ENCODE measurements around the gene MMS19.
"Not testable (repeated sequence)": the region's sequence is repeated elsewhere in the genome, so short reads cannot be mapped to it uniquely, and the experiment has no call there.

The MMS19 gene

GRCh38 chr10:97503406-97503805 lies 5.2 kb upstream of the MMS19 start:
- DNase-seq (ENCODE audit: low spot score): no peak

DNA sequence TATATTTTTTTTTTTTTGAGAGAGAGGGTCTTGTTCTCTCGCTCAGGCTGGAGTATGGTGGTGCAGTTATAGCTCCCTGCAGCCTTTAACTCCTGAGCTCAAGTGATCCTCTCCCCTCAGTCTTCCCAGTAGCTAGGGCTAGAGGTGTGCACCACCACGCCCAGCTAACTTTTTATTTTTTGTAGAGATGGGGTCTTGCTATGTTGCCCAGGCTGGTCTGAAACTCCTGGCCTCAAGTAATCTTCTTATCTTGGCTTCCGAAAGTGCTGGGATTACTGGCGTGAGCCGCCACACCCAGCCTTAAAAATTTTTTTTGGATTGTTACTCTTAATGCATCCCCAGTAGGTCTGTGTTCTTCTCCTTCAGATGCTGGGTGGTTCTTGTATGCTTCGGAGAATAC lies 4.7 kb upstream of the MMS19 start:
- no peak for DNase-seq (ENCODE audit: low spot score)

- no peak for DNase-seq (ENCODE audit: low spot score)
Measured at GRCh38 chr10:97500297-97500575, 2.0 kb upstream of the MMS19 start.

- DNase-seq (ENCODE audit: low spot score): peak; percentile 37
Measured at GRCh38 chr10:97499561-97500296, 1.5 kb upstream of the MMS19 start.

- peak; percentile 53 for DNase-seq (ENCODE audit: low spot score)
Measured at GRCh38 chr10:97498841-97499560, 779 bp upstream of the MMS19 start, which contains the start of gene UBTD1. Gene UBTD1, plus strand, starts transcription at chr10:97498924. Its CDS starts 280 bp downstream, at chr10:97499204.

DNA sequence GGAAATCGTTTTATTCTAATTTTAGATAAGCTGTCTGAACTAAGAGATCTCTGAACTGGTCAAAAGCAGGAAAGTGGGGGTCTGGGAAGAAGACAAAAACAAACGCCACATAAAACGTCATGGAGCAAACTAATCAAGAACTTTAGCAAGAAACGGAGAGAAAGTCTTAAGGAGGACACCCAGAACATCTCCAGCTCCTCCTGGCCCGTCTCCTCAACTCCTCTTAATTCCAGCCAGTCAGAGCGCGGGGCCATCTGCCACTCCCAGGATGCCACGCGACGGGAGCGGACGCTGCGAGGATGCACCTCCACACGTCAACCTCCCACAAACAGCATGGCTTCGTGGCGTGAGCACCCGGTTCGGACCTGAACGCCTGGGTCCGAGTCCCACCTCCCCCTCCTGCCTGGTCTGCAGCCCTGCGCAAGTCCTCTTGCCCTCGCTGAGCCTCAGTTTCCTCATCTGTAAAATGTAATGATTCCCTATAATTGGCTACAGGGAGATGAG lies 598 bp downstream of the MMS19 start:
- peak; percentile 70 for DNase-seq (ENCODE audit: low spot score)

DNA sequence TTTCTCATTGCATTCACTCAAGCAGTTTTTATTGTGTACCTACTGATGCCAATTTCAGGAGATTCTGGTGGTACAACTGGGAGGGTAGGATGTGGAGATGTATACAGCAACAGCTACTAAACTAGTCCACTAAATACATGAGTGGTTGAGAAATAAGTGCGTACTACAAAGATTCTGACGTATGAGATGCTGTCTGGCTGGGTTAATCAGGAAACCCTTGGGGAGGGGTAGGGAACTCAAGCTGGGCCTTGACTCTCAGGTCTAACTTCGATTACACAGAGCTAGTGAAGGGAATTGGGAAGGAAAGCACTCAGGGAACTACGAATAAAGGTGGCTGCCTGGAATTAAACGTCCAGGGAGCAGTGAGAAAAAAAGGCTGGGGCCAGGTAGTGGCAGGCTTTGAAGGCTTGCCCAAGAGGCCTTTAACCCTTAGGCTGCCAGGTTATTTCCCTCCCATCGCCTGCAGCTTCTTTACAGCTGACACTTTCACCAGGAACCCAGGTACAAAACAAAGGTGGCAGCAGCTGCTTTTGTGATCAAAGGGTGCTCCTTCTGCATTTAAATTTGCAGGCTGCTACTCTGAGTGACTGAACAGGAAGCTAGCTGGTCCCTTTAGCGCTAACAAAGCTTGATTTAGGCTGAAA lies 3.2 kb downstream of the MMS19 start:
- no peak for DNase-seq (ENCODE audit: low spot score)

DNA sequence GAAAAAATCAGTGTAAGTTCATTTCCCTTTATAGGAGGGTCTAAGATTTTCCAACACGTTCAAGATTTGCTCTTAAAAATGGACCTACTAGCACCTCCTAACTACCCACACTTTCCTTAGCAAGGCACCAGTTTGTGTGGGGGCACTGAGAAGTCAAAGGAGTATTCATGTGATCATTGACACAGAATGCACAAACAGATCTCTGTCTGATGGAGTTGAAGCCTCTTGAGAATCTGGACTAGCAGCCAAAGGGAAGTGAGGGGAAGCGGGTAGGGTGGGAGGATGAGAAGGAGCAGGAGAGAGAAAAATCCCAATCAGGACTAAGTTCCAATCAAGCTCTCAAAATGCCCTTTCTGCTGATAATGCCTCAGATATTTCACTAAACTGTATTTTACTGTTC lies 4.1 kb downstream of the MMS19 start:
- DNase-seq (ENCODE audit: low spot score): peak; percentile 84

DNA sequence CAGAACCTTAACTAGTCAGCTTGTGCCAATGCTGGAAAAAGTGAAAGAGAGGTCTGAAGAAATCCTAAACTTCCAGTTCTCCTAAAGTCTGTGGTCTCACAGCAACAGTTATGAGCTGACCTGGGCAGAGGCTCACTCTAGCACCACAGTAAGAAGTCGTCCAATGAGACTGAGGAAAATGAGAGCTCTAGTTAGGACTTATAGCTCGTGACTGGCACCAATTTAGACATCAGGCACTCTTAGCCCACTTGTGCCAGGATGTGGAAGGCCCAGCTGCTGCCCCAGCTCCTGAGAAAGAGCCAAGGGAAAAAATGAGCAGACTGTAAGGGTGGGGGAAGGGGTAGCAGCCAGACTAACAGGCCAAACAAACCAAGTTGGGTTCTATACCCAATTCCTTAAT lies 7.6 kb downstream of the MMS19 start:
- DNase-seq (ENCODE audit: low spot score): peak; percentile 75

- no peak for DNase-seq (ENCODE audit: low spot score)
Measured at GRCh38 chr10:97485647-97486281, 12.5 kb downstream of the MMS19 start.

DNA sequence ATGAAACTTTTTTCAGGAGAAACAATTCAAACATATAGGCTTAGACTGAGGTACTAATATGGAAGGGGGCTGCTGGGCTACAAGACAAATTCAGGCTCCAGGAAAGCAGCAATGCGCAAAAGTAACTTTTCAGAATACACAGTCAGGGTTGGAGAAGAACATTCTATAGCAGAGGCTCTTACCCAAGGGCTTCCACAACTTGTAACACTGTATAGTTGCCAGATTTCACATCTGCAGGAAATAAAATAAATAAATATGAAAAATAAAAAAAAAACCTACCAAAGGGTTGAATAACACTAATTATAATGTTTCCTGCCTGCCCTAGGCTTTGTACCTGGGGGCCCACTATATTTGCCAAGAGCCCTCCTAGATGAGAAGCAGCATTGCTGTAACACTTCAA lies 14.3 kb downstream of the MMS19 start:
- no peak for DNase-seq (ENCODE audit: low spot score)

GRCh38 chr10:97483506-97483905 lies 14.7 kb downstream of the MMS19 start:
- no peak for DNase-seq (ENCODE audit: low spot score)

DNA sequence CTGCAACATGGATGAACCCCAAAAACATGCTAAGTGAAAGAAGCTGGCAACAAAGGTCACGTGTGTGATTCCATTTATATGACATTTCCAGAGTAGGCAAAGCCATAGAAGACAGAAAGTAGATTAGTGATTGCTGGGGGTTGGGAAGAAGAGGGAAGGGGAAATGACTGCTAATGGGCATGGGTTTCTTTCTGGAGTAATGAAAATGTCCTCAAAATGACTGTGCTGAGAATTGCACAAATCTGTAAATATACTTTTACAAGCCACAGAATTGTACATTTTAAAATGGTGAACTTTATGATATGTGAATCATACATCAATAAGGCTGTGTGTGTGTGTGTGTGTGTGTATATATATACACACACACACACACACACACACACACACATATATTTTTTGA lies 15.8 kb downstream of the MMS19 start:
- no peak for DNase-seq (ENCODE audit: low spot score)

GRCh38 chr10:97481071-97481470 lies 17.2 kb downstream of the MMS19 start:
- DNase-seq (ENCODE audit: low spot score): no peak

DNA sequence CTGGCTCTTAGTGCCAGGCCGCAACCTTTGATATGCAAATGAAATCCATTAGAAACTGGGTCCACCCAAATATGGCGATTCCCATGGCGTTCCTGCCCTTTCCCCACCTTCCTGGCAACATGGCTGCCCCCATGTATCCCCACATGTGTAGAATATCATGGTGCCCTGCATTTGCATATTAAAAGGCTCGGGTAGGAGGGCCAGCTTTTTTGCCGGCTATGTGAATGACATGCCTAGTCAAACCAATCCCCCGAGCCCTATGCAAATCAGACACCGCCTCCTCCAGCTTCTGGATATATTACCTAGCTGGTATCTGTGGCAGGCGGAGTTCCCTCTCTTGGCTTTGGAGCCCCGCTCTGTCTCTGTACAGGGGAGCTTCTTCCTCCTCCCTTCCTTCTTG lies 18.3 kb downstream of the MMS19 start:
- DNase-seq (ENCODE audit: low spot score): peak; percentile 29

DNA sequence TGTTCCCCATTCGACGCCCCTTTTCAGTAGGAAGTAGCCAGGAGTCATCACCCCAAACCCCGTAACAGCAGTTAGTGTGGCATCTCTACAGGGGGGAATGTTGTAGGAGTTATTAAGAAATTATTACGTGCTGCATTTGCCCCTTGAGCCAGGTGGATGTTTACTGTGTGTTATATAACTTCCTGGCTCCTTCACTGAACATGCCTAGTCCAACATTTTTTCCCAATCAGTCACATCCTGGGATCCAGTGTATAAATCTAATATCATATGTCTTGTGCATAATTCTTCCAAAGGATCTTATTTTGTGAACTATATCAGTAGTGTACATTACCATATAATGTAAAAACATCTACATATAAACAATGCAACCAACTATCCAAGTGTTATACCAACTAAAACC lies 18.8 kb downstream of the MMS19 start:
- DNase-seq (ENCODE audit: low spot score): not testable (repeated sequence)

- DNase-seq (ENCODE audit: low spot score): no peak
Measured at GRCh38 chr10:97475936-97476594, 22.2 kb downstream of the MMS19 start.

DNA sequence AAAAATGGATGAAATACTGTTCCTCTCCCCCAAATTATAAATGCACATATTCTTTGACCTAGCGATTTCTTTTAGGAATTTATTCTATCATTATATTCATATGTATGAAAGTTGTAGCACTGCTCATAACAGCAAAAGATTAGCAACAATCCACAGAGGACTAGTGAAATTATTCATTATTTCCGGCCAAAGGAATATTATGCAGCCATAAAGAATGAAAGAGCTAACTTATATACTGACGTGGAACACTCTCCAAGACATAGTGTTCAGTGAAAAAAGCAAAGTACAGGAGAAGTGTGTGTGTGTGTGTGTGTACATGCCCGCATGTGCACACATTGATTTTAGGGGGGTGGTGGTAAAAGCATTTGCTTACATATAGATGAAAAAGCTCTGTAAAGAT lies 23.3 kb downstream of the MMS19 start:
- no peak for DNase-seq (ENCODE audit: low spot score)

GRCh38 chr10:97468781-97469180 lies 29.4 kb downstream of the MMS19 start:
- not testable (repeated sequence) for DNase-seq (ENCODE audit: low spot score)

DNA sequence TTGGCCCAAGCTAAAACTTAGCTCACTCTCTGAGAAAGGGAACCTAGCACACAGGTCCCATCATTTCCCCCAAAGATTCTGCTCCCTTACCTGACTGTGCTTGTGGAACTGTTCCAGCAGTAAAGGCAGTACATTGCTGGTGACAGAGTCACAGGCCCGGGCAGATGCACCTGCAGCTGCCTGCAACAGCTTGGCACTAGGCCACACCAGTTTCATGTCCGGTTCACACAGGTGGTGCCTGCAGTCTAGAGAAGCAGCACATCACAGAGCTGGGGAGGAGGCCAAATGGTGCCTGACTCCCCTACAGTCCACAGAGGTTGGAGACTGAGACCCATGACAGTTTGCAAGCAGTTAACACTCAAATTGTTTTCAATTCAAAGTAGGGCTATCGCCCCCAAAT lies 30.1 kb downstream of the MMS19 start:
- DNase-seq (ENCODE audit: low spot score): no peak

DNA sequence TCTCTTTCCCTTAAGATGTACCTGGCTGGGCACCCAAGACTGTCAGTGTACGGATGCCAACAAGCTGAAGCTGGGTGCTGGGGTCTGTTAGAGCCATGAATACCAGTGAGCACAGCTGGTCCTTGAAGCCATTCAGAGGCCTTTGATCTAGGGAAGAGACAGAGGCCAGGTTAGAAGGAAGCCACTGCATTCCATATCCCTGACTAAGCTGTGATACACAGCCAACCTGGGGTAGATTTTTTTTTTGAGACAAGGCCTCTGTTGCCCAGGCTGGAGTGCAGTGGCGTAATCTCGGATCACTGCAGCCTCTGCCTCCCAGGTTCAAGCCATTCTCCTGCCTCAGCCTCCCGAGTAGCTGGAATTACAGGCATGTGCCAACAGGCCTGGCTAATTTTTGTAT lies 31.5 kb downstream of the MMS19 start:
- DNase-seq (ENCODE audit: low spot score): no peak

GRCh38 chr10:97465982-97466381 lies 32.2 kb downstream of the MMS19 start:
- no peak for DNase-seq (ENCODE audit: low spot score)

Data from putamen (tissue), 1 donor.